Measurements from ENCODE around the gene USP28.
"Not testable (repeated sequence)": the region's sequence is repeated elsewhere in the genome, so short reads cannot be mapped to it uniquely, and the experiment has no call there.

The USP28 gene

GRCh38 chr11:113833151-113833550 is 42.2 kb downstream of the USP28 start:
- no peak for DNase-seq

GRCh38 chr11:113831314-113831713 is 44.1 kb downstream of the USP28 start:
- no peak for DNase-seq

DNA sequence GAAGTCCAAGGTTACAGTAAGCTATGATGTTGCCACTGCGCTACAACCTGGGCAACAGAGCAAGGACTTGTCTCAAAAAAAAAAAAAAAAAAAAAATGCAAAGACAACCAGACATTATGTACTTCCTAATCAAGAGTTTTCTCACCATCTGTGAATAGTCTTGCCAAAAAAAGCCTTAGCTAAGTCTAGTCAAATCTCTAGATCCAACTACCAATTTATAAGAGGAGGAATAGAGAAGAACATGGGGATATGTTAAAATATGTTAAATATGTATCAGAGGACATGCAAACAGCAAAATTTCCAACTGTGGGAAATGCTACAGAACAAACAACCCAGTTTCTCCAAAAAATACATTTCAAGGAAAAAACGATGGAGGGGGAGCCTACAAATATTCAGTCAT is 45.6 kb downstream of the USP28 start:
- no peak for DNase-seq

- DNase-seq: no peak
Measured at GRCh38 chr11:113828191-113828590, 47.2 kb downstream of the USP28 start.

- DNase-seq: no peak
Measured at GRCh38 chr11:113827477-113827876, 47.9 kb downstream of the USP28 start.

GRCh38 chr11:113818426-113818825 is 56.9 kb downstream of the USP28 start:
- DNase-seq: peak; percentile 7

DNA sequence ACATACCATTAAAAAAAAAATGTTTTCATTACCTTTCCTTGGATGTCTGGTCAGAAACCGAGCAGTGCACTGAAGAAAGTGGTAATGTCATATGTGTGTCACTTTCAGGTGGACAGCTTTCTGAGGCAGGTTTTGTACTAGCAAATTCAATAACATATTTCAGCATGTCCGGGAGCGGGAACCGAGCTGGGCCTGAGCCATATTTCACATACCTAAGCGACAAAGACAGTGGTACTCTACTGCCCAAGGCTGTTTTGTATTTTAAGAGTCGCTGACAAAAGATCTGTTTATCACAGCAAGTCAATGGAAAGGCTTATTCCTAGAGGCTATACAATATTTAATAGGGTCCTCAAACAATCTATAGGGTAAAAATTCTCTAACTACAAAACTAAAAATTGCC is 57.7 kb downstream of the USP28 start:
- DNase-seq: no peak

- peak; percentile 3 for DNase-seq
Measured at GRCh38 chr11:113817162-113817561, 58.2 kb downstream of the USP28 start.

GRCh38 chr11:113814181-113814580 is 61.2 kb downstream of the USP28 start:
- no peak for DNase-seq

DNA sequence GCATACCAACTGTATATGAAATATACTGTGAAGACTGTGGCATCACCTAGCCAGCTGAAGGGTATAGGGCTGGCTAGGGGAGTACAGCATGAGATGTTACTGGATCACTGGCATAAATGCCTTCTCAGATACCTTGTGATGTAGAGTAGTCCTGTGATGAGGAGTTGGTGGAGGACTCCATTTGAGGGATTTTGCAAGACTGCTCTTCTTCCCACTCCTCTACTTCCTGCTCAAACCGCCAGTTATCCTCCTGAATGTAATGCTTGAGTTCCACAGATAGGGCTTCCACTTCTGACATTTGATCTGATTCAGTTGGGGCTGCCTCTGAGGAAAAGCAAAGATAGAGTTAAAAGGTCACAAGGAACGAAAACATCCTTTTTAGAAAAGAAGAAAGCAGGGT is 66.4 kb downstream of the USP28 start:
- DNase-seq: no peak

GRCh38 chr11:113806406-113806805 is 69.0 kb downstream of the USP28 start:
- DNase-seq: peak; percentile 4

DNA sequence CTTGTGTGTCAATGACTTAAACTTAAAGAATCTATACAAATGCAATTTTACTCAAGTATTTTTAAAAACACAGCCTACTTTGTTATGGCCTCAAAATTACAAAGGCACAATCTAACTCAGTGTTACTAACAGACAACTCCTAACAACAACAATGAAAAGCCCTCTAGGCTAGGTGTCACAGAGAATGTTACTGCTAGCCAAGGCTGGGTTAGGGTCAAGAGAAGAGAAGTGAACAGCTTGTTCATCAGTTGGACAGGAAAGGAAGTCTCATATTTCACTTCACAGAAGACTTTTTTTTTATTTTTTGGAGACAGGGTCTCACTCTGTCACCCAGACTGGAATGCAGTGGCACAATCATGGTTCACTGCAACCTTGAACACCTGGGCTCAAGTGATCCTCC is 69.7 kb downstream of the USP28 start:
- DNase-seq: no peak

DNA sequence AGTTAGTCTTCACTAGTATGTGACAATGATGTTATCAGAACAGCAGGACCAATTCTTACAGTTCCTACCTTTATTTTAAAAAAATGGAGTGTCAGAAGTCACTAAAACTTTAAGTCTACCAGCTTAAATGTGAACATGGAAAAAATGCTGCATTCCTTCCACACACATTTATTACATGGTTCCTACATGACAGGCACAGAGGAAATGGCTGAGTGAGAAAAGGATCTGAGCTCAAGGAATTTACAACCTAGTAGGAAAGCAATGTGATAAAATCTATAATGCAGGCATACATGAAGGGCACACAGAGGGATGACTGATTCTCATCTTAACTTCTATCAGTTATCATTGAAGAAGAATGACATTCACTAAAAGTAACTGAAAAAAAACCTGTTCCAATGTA is 72.8 kb downstream of the USP28 start:
- no peak for DNase-seq

DNA sequence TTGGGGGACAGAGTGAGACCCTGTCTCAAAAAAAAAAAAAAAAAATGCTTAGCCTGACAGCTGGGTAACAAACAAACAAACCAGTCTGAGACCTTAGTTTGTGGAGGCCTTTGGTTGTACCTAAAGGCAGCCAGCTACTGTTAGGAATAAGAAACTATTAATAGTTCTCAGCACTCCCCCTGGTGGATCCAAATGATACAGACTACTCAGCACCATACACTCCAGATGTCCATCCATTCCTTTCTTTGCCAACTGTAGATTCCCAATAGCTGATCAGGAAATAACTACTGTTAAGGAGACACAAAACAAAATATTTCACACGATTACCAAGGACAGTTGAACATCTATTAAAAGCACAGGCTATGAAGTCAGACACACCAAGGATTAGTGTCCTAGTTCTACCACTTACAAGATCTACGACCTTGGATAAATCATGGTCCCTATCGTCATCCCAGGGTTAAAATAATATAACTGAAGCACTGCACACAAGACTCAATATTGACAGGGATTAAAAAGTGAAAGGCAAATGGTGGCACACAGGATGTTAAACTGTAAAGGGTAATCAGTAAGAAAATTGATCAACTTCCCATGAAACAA is 78.6 kb downstream of the USP28 start:
- peak; percentile 47 for DNase-seq

GRCh38 chr11:113789675-113790320 is 85.6 kb downstream of the USP28 start:
- DNase-seq: no peak

DNA sequence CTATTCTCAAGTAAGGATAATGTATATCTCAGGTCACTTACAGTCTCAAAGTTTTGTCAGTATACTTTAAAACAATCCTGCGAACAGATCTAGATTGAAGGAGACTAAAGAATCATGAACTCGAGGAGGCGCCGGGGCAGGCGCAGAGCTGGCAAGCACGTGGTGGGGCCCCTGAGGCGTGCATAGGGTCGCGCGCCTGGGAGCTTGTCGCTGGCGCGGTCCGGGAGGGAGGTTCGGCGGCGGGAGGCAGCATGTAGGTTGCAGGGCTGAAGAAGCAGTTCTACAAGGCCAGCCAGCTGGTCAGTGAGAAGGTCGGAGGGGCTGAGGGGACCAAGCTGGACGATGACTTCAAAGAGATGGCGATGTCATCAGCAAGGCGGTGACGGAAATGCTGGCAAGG is 86.4 kb downstream of the USP28 start:
- DNase-seq: not testable (repeated sequence)

- no peak for DNase-seq
Measured at GRCh38 chr11:113782134-113782533, 93.2 kb downstream of the USP28 start.

DNA sequence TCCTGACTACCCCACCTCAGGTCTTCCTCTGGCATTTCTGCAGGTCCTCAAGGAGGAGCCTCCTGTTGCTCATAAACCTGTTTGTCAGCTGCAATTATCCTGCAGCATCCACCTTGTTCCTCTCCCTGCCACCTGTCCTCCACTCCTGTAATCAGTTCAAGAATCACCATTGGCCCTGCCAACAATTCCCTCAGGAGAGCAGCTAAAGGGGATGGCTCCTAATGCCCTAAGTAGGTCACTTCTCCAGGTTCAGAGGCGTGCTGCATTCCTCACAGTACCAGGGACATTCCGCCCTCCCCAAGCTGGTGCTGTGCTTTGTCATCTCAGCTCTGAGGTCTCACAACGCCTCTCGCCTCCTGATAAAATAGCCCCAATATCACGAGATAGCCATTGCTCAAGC is 93.7 kb downstream of the USP28 start:
- no peak for DNase-seq

DNA sequence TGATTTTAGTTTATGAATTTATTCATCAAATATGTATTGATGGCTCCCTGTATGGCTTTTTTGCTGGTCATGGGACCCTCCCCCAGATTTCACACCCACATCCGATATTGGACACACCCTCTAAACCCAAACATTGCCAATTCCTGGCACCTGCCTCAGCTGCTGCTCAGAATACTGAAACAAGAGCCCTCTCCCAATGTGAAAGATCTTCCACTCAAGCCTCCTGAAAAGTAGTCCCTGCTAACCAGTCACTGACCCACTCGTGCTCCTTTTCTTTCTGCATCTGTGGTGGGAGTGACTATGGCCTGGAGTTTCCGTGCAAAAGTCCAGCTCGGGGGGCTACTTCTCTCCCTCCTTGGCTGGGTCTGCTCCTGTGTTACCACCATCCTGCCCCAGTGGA is 95.9 kb downstream of the USP28 start, which contains the start of gene CLDN25:
TSS of gene CLDN25 (plus strand) at position 301 of the 400 bp plus-strand sequence. CDS start at position 301, 0 bp downstream.
- DNase-seq: no peak

DNA sequence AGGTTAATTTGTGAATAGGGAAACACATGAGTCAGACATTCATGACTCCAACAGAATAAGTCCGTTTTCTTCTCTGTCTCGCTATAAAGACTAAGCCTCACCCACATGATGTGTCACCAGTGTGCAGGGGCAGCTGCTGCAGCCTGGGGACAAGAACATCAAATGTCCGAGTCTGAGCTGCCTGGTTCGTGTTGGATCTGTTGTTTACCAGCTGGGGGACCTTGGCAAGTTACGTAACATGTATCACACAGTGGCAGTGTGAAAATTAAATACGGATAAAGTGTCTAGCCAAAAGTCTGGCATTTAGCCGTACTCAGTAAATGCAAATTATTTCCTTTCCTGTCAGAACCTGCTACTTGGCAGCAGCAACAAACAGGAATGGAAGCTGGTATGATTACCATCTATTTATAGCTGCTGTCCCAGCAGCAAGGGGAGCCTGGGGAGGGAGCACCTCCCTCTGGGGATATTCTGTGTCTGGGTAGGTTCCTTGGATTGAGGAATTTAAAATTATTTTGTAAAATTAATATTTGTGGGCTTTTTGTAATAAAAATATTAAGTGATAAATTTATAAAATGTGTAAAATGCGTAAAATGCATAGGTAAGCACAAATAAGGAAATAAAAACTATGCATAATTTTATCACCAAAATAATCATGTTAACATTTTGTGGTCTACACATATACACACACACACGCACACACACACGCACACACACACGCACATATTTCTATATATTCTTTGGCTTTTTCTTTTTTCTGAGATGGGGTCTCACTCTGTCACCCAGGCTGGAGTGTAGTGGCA is 97.1 kb downstream of the USP28 start:
- no peak for DNase-seq

GRCh38 chr11:113774174-113774503 is 101.2 kb downstream of the USP28 start:
- no peak for DNase-seq

- peak; percentile 98 for DNase-seq
Measured at GRCh38 chr11:113773416-113774173, 101.8 kb downstream of the USP28 start, which contains the start of gene ZW10. TSS of gene ZW10 (minus strand) at chr11:113773692. CDS start at chr11:113773666, 26 bp downstream.

DNA sequence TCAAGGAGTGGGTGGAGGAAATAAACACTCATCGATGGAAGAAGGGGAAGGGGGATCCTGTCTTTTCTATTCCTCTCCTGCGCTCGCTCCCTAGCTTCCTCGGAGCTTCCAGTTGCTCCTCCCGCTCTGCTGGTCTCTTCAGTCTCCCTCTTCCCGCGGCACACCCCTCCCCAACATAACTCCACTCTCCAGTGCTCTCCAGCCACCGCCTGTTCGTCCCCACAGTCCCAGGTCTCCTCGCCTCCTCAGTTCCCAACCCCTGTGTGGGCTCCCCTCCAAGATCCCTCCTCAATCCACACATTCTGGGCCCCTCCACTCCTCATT is 102.3 kb downstream of the USP28 start:
- peak; percentile 12 for DNase-seq

Measured in fibroblast of upper back skin (primary cell).